Smooth muscle cell (in vitro differentiated cells): ENCODE measurements around the gene NAA40. TPM values are rescaled to one million over a fixed set of nuclear protein-coding genes. Genes with fewer than 3 reads are reported as not detected.
"Not testable (repeated sequence)": the region's sequence is repeated elsewhere in the genome, so short reads cannot be mapped to it uniquely, and the experiment has no call there.

Source experiments
- DNase-seq: peaks from one replicate; lab custom pipeline; 2025; ENCODE audit not compliant: unreplicated experiment; lab: John Stamatoyannopoulos, UW
- H2AFZ ChIP-seq: fragments of 200-600 bp; sonication (generic); 2 replicates; pipeline ENCODE4 v1.6.0; 2016; ENCODE audit warnings: antibody characterized with exemption, low read depth, mild to moderate bottlenecking
- H3F3A ChIP-seq: fragments of 200-600 bp; sonication (generic); 2 replicates; pipeline ENCODE4 v1.6.0; 2017; ENCODE audit warnings: antibody characterized with exemption, low read depth
- H3K27ac ChIP-seq: fragments of 200-600 bp; sonication (generic); 2 replicates; pipeline ENCODE4 v1.5.1; 2016; ENCODE audit warnings: low read depth, mild to moderate bottlenecking
- H3K27me3 ChIP-seq: fragments of 200-600 bp; sonication (generic); 2 replicates; pipeline ENCODE4 v1.6.1; 2016; ENCODE audit warnings: low read depth, mild to moderate bottlenecking
- H3K36me3 ChIP-seq: fragments of 200-600 bp; sonication (generic); 2 replicates; pipeline ENCODE4 v1.5.1; 2016; ENCODE audit warnings: low read depth
- H3K4me1 ChIP-seq: fragments of 200-600 bp; sonication (generic); 2 replicates; pipeline ENCODE4 v1.5.1; 2016; ENCODE audit warnings: low read depth
- H3K4me2 ChIP-seq: fragments of 200-600 bp; sonication (generic); 2 replicates; pipeline ENCODE4 v1.6.0; 2016; ENCODE audit warnings: mild to moderate bottlenecking
- H3K4me3 ChIP-seq: fragments of 200-600 bp; sonication (generic); 2 replicates; pipeline ENCODE4 v1.5.1; 2016; ENCODE audit warnings: mild to moderate bottlenecking
- H3K79me2 ChIP-seq: fragments of 200-600 bp; sonication (generic); 2 replicates; pipeline ENCODE4 v1.6.0; 2016; ENCODE audit warnings: low read depth, mild to moderate bottlenecking
- H3K9ac ChIP-seq: fragments of 200-600 bp; sonication (generic); 2 replicates; pipeline ENCODE4 v1.6.0; 2016; ENCODE audit warnings: low read depth
- H3K9me3 ChIP-seq: fragments of 200-600 bp; sonication (generic); replicated peaks from 2 replicates; pipeline ENCODE4 v1.5.1; 2016; ENCODE audit warnings: low read depth
- H4K20me1 ChIP-seq: fragments of 200-600 bp; sonication (generic); 2 replicates; pipeline ENCODE4 v1.6.0; 2016; ENCODE audit warnings: low read depth
- CTCF ChIP-seq: fragments of 200-600 bp; sonication (generic); IDR thresholded peaks from 2 replicates; pipeline ENCODE4 v1.5.1; 2017; ENCODE audit warnings: borderline replicate concordance, mild to moderate bottlenecking, antibody characterized with exemption; ENCODE audit not compliant: insufficient read depth, poor library complexity, severe bottlenecking
- WGBS: methylation state at CpG from one replicate; pipeline ENCODE4 v1.1.7; 2016; ENCODE audit warnings: low lambda C conversion rate; 5-methylcytosine and 5-hydroxymethylcytosine counted together
- polyA plus RNA-seq: library from polyadenylated mRNA; unstranded; fragments of >200 nt; fragmentation: Nextera tagmentation; extraction: Ambion mirVana; gene quantifications from 2 replicates; pipeline ENCODE4 v1.2.1, GENCODE V29; 2016
- total RNA-seq: library from RNA; depleted of rRNA; stranded (reverse); fragments of >200 nt; gene quantifications from 2 replicates; pipeline ENCODE4 v1.2.3, GENCODE V29; 2014

Gene NAA40
- total and polyA plus RNA-seq, 2 experiments from 2014 or later = 7.6 to 11.3 TPM

GRCh38 chr11:63958008-63958407 lies 19.2 kb downstream of the NAA40 start:
- WGBS = 97% methylated on average over 5 of the region's 5 CpGs
- no peaks in the 10 kb centered on the region for H3F3A ChIP-seq
- H3K4me1 ChIP-seq = no peaks in the 10 kb centered on the region
- no peaks in the 10 kb centered on the region for H3K27me3 ChIP-seq
- H3K4me3 ChIP-seq = no peak overlapping the region
- H3K27ac ChIP-seq = no peak overlapping the region
- H3K36me3 ChIP-seq = no peaks in the 10 kb centered on the region
- no peaks in the 10 kb centered on the region for H4K20me1 ChIP-seq
- no peaks in the 10 kb centered on the region for H3K79me2 ChIP-seq
- no peak for DNase-seq
- H3K9ac ChIP-seq = no peak overlapping the region
- TF ChIP-seq CTCF = no peak
- H3K4me2 ChIP-seq = no peak overlapping the region
- H2AFZ ChIP-seq = no peak overlapping the region
- no peaks in the 10 kb centered on the region for H3K9me3 ChIP-seq

GRCh38 chr11:63961608-63962412 lies 23.0 kb downstream of the NAA40 start:
- H2AFZ ChIP-seq = no peak overlapping the region
- H3K79me2 ChIP-seq = no peaks in the 10 kb centered on the region
- H4K20me1 ChIP-seq = no peaks in the 10 kb centered on the region
- TF ChIP-seq CTCF = no peak
- no peak overlapping the region for H3K4me3 ChIP-seq
- H3K9ac ChIP-seq = no peak overlapping the region
- no peaks in the 10 kb centered on the region for H3K4me1 ChIP-seq
- H3K4me2 ChIP-seq = no peak overlapping the region
- no peaks in the 10 kb centered on the region for H3K9me3 ChIP-seq
- no peaks in the 10 kb centered on the region for H3F3A ChIP-seq
- DNase-seq = no peak
- WGBS = 66% methylated on average over 10 of the region's 19 CpGs
- no peaks in the 10 kb centered on the region for H3K36me3 ChIP-seq
- no peaks in the 10 kb centered on the region for H3K27me3 ChIP-seq
- H3K27ac ChIP-seq = no peak overlapping the region

GRCh38 chr11:63963895-63964294 lies 25.1 kb downstream of the NAA40 start:
- H3K27ac ChIP-seq, H3K79me2 ChIP-seq, H3K9me3 ChIP-seq, H3K36me3 ChIP-seq, H2AFZ ChIP-seq, H3K4me1 ChIP-seq, DNase-seq, H3K4me2 ChIP-seq, H3F3A ChIP-seq, H3K27me3 ChIP-seq, H4K20me1 ChIP-seq, H3K9ac ChIP-seq, H3K4me3 ChIP-seq: not testable (repeated sequence)
- 97% methylated on average over 4 of the region's 4 CpGs for WGBS

GRCh38 chr11:63966444-63966843 lies 27.6 kb downstream of the NAA40 start:
- Histone ChIP-seq H3K27me3 (no peaks in the 10 kb centered on the region), H3K36me3 (no peaks in the 10 kb centered on the region), H3K4me1 (no peaks in the 10 kb centered on the region), H3K4me3 (no peak overlapping the region), H3K4me2 (no peak overlapping the region), H3K79me2 (no peaks in the 10 kb centered on the region), H4K20me1 (no peaks in the 10 kb centered on the region), H2AFZ (no peak overlapping the region), H3K9ac (no peak overlapping the region), H3F3A (no peaks in the 10 kb centered on the region), H3K9me3 (no peaks in the 10 kb centered on the region), H3K27ac (no peak overlapping the region)
- TF ChIP-seq CTCF = no peak
- no peak for DNase-seq
- 96% methylated on average over 1 of the region's 1 CpG for WGBS
